ENCODE data around the gene CES5A. TPM values are rescaled to one million over a fixed set of nuclear protein-coding genes. Genes with fewer than 3 reads are reported as not detected.

Gene CES5A
- total and polyA plus RNA-seq, 2 donors (not counting 1 experiment from before 2014, with no cell fraction given) = not detected

- Mint-ChIP-seq H3K27ac (no peak overlapping the region), H3K4me3 (no peak overlapping the region), H3K9me3 (ENCODE audit: insufficient read depth) (no peaks in the 10 kb centered on the region), H3K27me3 (peaks cover 6% of the 10 kb centered on the region), H3K4me1 (peaks cover 3% of the 10 kb centered on the region)
- intact Hi-C loops (cut with micrococcal nuclease) = no loop called here
- Histone ChIP-seq H3K4me1 (ENCODE audit: control insufficient read depth in 2 of 2, insufficient read depth in 2 of 2, low read length in 2 of 2) (no peaks in the 10 kb centered on the region), H4K20me1 (ENCODE audit: control insufficient read depth, insufficient read depth, low read length, poor library complexity, severe bottlenecking) (no peaks in the 10 kb centered on the region), H3K79me2 (ENCODE audit: control insufficient read depth, insufficient read depth, low read length) (no peaks in the 10 kb centered on the region), H2AFZ (ENCODE audit: insufficient read depth, low read depth, low read length, poor library complexity, severe bottlenecking) (no peak overlapping the region), H3K9me3 (ENCODE audit: control extremely low read depth in 1 of 3, control insufficient read depth in 2 of 3, insufficient read depth in 1 of 3, low read length in 2 of 3) (no peaks in the 10 kb centered on the region), H3K4me3 (ENCODE audit: control extremely low read depth in 1 of 5, extremely low read depth in 1 of 5, insufficient read depth in 1 of 5, low read depth in 2 of 5, low read length in 4 of 5) (no peak overlapping the region), H3K27ac (ENCODE audit: low read length in 2 of 2) (no peak overlapping the region), H3K9ac (ENCODE audit: low read length) (no peak overlapping the region), H3K27me3 (replicated peaks in 1 of 4; ENCODE audit: control extremely low read depth in 1 of 4, control insufficient read depth in 3 of 4, insufficient read depth in 4 of 4, low read length in 3 of 4) (no peaks in the 10 kb centered on the region), H3K4me2 (replicated peaks; ENCODE audit: low read depth, low read length, poor library complexity, severe bottlenecking) (no peak overlapping the region), H3K36me3 (replicated peaks in 1 of 2; ENCODE audit: control extremely low read depth in 1 of 2, control insufficient read depth in 1 of 2, extremely low read depth in 1 of 2, insufficient read depth in 2 of 2, low read length in 1 of 2) (no peaks in the 10 kb centered on the region)
- TF ChIP-seq EZH2 (IDR thresholded peaks at IDR 0.05; ENCODE audit: borderline replicate concordance, insufficient read depth, low read depth, low read length, poor library complexity, severe bottlenecking) = no peak
- TF ChIP-seq CTCF (IDR thresholded peaks at IDR 0.05) = no peak
- POLR2A ChIA-PET = no interaction called here
- WGBS (ENCODE audit: insufficient coverage) = 0% methylated on average over 1 of the region's 2 CpGs
- ATAC-seq (ENCODE audit: low read depth) (no peak), DNase-seq (no peak)
- CTCF ChIA-PET = interaction anchor here (2.8 kb wide), 1 partner anchor 374 kb away, joined by 7 read pairs; no protein-coding TSS in a partner anchor
Observed at GRCh38 chr16:55839115-55839514, 36.1 kb downstream of the CES5A start.

DNA sequence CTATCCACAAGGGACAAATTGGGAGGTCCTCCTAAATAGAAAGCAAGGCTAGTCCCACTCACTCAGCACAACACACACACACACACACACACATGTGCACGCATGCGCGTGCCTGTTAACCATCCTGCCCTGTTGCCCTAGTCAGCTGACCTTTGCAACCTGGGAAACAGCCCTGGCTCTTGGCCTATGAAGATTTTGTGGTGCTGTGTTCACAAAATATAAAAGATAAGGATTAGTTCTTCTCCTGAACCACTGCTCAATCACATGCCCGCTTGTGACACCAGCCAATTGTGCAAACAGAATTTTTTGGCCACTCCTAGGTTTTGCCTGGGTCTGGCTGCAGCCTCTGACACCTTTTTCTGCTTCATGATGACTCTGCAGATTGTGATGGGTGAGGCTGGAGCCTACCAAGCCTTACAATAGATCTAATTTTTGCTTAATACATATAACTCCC lies 39.0 kb downstream of the CES5A start:
- intact Hi-C loops (cut with micrococcal nuclease) = no loop called here
- Histone ChIP-seq H2AFZ (ENCODE audit: insufficient read depth, low read depth, low read length, poor library complexity, severe bottlenecking) (no peak overlapping the region), H3K9ac (ENCODE audit: low read length) (no peak overlapping the region), H3K4me2 (replicated peaks; ENCODE audit: low read depth, low read length, poor library complexity, severe bottlenecking) (no peak overlapping the region), H3K36me3 (replicated peaks in 1 of 2; ENCODE audit: control extremely low read depth in 1 of 2, control insufficient read depth in 1 of 2, extremely low read depth in 1 of 2, insufficient read depth in 2 of 2, low read length in 1 of 2) (no peaks in the 10 kb centered on the region), H3K9me3 (ENCODE audit: control extremely low read depth in 1 of 3, control insufficient read depth in 2 of 3, insufficient read depth in 1 of 3, low read length in 2 of 3) (no peaks in the 10 kb centered on the region), H3K4me3 (ENCODE audit: control extremely low read depth in 1 of 5, extremely low read depth in 1 of 5, insufficient read depth in 1 of 5, low read depth in 2 of 5, low read length in 4 of 5) (no peak overlapping the region), H3K27ac (ENCODE audit: low read length in 2 of 2) (no peak overlapping the region), H4K20me1 (ENCODE audit: control insufficient read depth, insufficient read depth, low read length, poor library complexity, severe bottlenecking) (no peaks in the 10 kb centered on the region), H3K27me3 (replicated peaks in 1 of 4; ENCODE audit: control extremely low read depth in 1 of 4, control insufficient read depth in 3 of 4, insufficient read depth in 4 of 4, low read length in 3 of 4) (no peaks in the 10 kb centered on the region), H3K4me1 (ENCODE audit: control insufficient read depth in 2 of 2, insufficient read depth in 2 of 2, low read length in 2 of 2) (no peaks in the 10 kb centered on the region), H3K79me2 (ENCODE audit: control insufficient read depth, insufficient read depth, low read length) (no peaks in the 10 kb centered on the region)
- Mint-ChIP-seq H3K27me3 (peaks cover 11% of the 10 kb centered on the region), H3K9me3 (ENCODE audit: insufficient read depth) (no peaks in the 10 kb centered on the region), H3K27ac (no peak overlapping the region), H3K4me1 (peaks cover 6% of the 10 kb centered on the region), H3K4me3 (no peak overlapping the region)
- no peak for DNase-seq
- POLR2A ChIA-PET = no interaction called here
- WGBS (ENCODE audit: insufficient coverage) = no CpG with 5 or more reads among the region's 4 CpGs
- ATAC-seq (ENCODE audit: low read depth) = no peak
- CTCF ChIA-PET = no interaction called here
- no peak for TF ChIP-seq CTCF (IDR thresholded peaks at IDR 0.05)
- no peak for TF ChIP-seq EZH2 (IDR thresholded peaks at IDR 0.05; ENCODE audit: borderline replicate concordance, insufficient read depth, low read depth, low read length, poor library complexity, severe bottlenecking)

Data from B cell (primary cell).